Hepatic stellate cell (primary cell): ENCODE data around the gene NAALADL2.
"Not testable (repeated sequence)": the region's sequence is repeated elsewhere in the genome, so short reads cannot be mapped to it uniquely, and the experiment has no call there.

Source experiments
- DNase-seq: peaks from one replicate; pipeline ENCODE4 v3.0.0; 2011; ENCODE audit warnings: low spot score

Gene NAALADL2

GRCh38 chr3:175484666-175485065 is 625.5 kb downstream of the NAALADL2 start:
- DNase-seq: no peak

GRCh38 chr3:175485436-175485835 is 626.3 kb downstream of the NAALADL2 start:
- no peak for DNase-seq

- no peak for DNase-seq
Observed at GRCh38 chr3:175486255-175486654, 627.1 kb downstream of the NAALADL2 start.

- no peak for DNase-seq
Observed at GRCh38 chr3:175489406-175489805, 630.3 kb downstream of the NAALADL2 start.

- no peak for DNase-seq
Observed at GRCh38 chr3:175493301-175493700, 634.2 kb downstream of the NAALADL2 start.

GRCh38 chr3:175495331-175495730 is 636.2 kb downstream of the NAALADL2 start:
- no peak for DNase-seq

GRCh38 chr3:175502155-175502554 is 643.0 kb downstream of the NAALADL2 start:
- DNase-seq: no peak

- DNase-seq: no peak
Observed at GRCh38 chr3:175511219-175511785, 652.2 kb downstream of the NAALADL2 start.

GRCh38 chr3:175512700-175513099 is 653.6 kb downstream of the NAALADL2 start:
- DNase-seq: no peak

- DNase-seq: no peak
Observed at GRCh38 chr3:175518459-175518858, 659.3 kb downstream of the NAALADL2 start.

- no peak for DNase-seq
Observed at GRCh38 chr3:175521406-175521805, 662.3 kb downstream of the NAALADL2 start.

GRCh38 chr3:175526191-175526590 is 667.1 kb downstream of the NAALADL2 start:
- DNase-seq: no peak

GRCh38 chr3:175526609-175527280 is 667.6 kb downstream of the NAALADL2 start:
- DNase-seq: peak; percentile 9

- not testable (repeated sequence) for DNase-seq
Observed at GRCh38 chr3:175528693-175529092, 669.6 kb downstream of the NAALADL2 start.

GRCh38 chr3:175535351-175535750 is 676.2 kb downstream of the NAALADL2 start:
- DNase-seq: no peak

GRCh38 chr3:175546115-175546514 is 687.0 kb downstream of the NAALADL2 start:
- no peak for DNase-seq

- no peak for DNase-seq
Observed at GRCh38 chr3:175552929-175553328, 693.8 kb downstream of the NAALADL2 start.

GRCh38 chr3:175554801-175555200 is 695.7 kb downstream of the NAALADL2 start:
- DNase-seq: no peak

- DNase-seq: no peak
Observed at GRCh38 chr3:175558261-175558660, 699.1 kb downstream of the NAALADL2 start.

GRCh38 chr3:175564363-175564762 is 705.2 kb downstream of the NAALADL2 start:
- no peak for DNase-seq

GRCh38 chr3:175571096-175571495 is 712.0 kb downstream of the NAALADL2 start:
- no peak for DNase-seq

- DNase-seq: no peak
Observed at GRCh38 chr3:175573226-175573625, 714.1 kb downstream of the NAALADL2 start.

GRCh38 chr3:175580318-175580717 is 721.2 kb downstream of the NAALADL2 start:
- no peak for DNase-seq

- peak; percentile 48 for DNase-seq
Observed at GRCh38 chr3:175585898-175586297, 726.8 kb downstream of the NAALADL2 start.
